Measurements from ENCODE around the gene NSRP1. TPM values are rescaled to one million over a fixed set of nuclear protein-coding genes. Genes with fewer than 3 reads are reported as not detected.

NSRP1 gene
- total RNA-seq, result 18.2 TPM

GRCh38 chr17:30116661-30117551 lies at the start of gene NSRP1:
Gene NSRP1, plus strand, starts transcription at chr17:30116816. Its CDS starts 28 bp downstream, at chr17:30116844.

GRCh38 chr17:30235386-30236296 lies 119.0 kb downstream of the NSRP1 start, which contains the start of gene SLC6A4:
Gene SLC6A4, minus strand, starts transcription at chr17:30235697. Its CDS starts 13,739 bp downstream, at chr17:30221958.

Small RNA genes lying within 50 kb of the gene (small RNA-seq; reads per million reads assigned to genes)
- not detected for gene AC104984.5 (ENCODE audit: low replicate concordance)

Other genes with a start within 250 kb of the NSRP1 start
- 53.2 TPM for gene SSH2, start 186.6 kb upstream of the NSRP1 start, total RNA-seq
- 4.1 TPM for gene EFCAB5, start 175.2 kb upstream of the NSRP1 start, total RNA-seq
- under 0.01 TPM for gene SLC6A4, start 118.9 kb downstream of the NSRP1 start, total RNA-seq
- 42.3 TPM for gene BLMH, start 175.1 kb downstream of the NSRP1 start, total RNA-seq
- not detected for gene TMIGD1, start 217.2 kb downstream of the NSRP1 start, total RNA-seq